ENCODE measurements around the gene SEC14L5.

DNA sequence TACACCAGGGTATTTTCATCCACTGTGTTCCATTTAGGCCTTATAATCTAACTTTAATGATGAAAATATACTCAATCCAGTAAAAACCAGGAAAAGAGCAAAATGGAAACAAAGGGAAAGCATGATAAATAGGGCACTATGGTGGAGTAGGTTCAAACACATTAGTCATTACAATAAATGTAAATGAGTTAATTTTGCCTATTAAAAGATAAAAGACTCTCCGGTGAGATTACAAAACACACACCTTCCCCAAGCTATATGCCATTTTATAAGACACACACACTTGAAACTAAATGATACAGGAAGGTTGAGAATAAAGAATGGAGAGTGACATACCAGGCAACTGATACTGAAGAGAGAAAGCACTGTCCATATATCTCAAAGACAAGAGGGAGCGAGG lies 31.2 kb upstream of the SEC14L5 start:
- TF ChIP-seq, protein P1, sequence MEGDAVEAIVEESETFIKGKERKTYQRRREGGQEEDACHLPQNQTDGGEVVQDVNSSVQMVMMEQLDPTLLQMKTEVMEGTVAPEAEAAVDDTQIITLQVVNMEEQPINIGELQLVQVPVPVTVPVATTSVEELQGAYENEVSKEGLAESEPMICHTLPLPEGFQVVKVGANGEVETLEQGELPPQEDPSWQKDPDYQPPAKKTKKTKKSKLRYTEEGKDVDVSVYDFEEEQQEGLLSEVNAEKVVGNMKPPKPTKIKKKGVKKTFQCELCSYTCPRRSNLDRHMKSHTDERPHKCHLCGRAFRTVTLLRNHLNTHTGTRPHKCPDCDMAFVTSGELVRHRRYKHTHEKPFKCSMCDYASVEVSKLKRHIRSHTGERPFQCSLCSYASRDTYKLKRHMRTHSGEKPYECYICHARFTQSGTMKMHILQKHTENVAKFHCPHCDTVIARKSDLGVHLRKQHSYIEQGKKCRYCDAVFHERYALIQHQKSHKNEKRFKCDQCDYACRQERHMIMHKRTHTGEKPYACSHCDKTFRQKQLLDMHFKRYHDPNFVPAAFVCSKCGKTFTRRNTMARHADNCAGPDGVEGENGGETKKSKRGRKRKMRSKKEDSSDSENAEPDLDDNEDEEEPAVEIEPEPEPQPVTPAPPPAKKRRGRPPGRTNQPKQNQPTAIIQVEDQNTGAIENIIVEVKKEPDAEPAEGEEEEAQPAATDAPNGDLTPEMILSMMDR (IDR thresholded peaks at IDR 0.05; ENCODE audit: low read length) = no peak
- TF ChIP-seq EZH2 (optimal IDR thresholded peaks at IDR 0.05; ENCODE audit: low read depth, low read length) (no peak), EZH2phosphoT487 (IDR thresholded peaks at IDR 0.05; ENCODE audit: low read length) (no peak)

Measured in MM.1S (cell line).